H9 (cell line): ENCODE measurements around the gene KCNMB4. TPM values are rescaled to one million over a fixed set of nuclear protein-coding genes. Genes with fewer than 3 reads are reported as not detected.
A peak's percentile ranks its signal among the peaks of the same experiment; 100 is the strongest.

Experiments used
- DNase-seq: peaks from one replicate; pipeline ENCODE4 v3.0.0-alpha.2; 2017
- H2AFZ ChIP-seq: one replicate; pipeline ENCODE4 v1.6.1; 2013; ENCODE audit warnings: mild to moderate bottlenecking, low read length, control low read depth, moderate library complexity
- H2AK5ac ChIP-seq: 2 replicates; pipeline ENCODE4 v1.6.1; 2013; ENCODE audit warnings: low read length, control low read depth, mixed read lengths; ENCODE audit not compliant: insufficient read length
- H2BK120ac ChIP-seq: one replicate; pipeline ENCODE4 v1.6.1; 2013; ENCODE audit warnings: low read depth, mild to moderate bottlenecking, low read length, control low read depth, inconsistent platforms; ENCODE audit not compliant: poor library complexity, severe bottlenecking
- H2BK12ac ChIP-seq: 2 replicates; pipeline ENCODE4 v1.6.1; 2013; ENCODE audit warnings: low read length, control low read depth, mixed read lengths, low read depth; ENCODE audit not compliant: insufficient read length
- H2BK15ac ChIP-seq: 2 replicates; pipeline ENCODE4 v1.6.1; 2013; ENCODE audit warnings: low read depth, low read length, control low read depth
- H2BK20ac ChIP-seq: one replicate; pipeline ENCODE4 v1.6.1; 2013; ENCODE audit warnings: low read depth, mild to moderate bottlenecking, low read length, control low read depth, inconsistent platforms; ENCODE audit not compliant: poor library complexity, severe bottlenecking
- H2BK5ac ChIP-seq: 2 replicates; pipeline ENCODE4 v1.6.1; 2013; ENCODE audit warnings: low read length, control low read depth, mixed read lengths; ENCODE audit not compliant: insufficient read length
- H3K14ac ChIP-seq: 2 replicates; pipeline ENCODE4 v1.6.1; 2013; ENCODE audit warnings: low read length, control low read depth; ENCODE audit not compliant: insufficient read depth
- H3K18ac ChIP-seq: 2 replicates; pipeline ENCODE4 v1.6.1; 2013; ENCODE audit warnings: low read depth, mild to moderate bottlenecking, mixed read lengths, low read length, control low read depth; ENCODE audit not compliant: insufficient read length
- H3K23ac ChIP-seq: 2 replicates; pipeline ENCODE4 v1.6.1; 2013; ENCODE audit warnings: low read length, control low read depth, mixed read lengths, low read depth; ENCODE audit not compliant: insufficient read length
- H3K23me2 ChIP-seq: 2 replicates; pipeline ENCODE4 v1.6.1; 2013; ENCODE audit warnings: low read depth, mild to moderate bottlenecking, mixed read lengths, low read length, control low read depth; ENCODE audit not compliant: insufficient read length, poor library complexity, severe bottlenecking
- H3K27ac ChIP-seq: 2 replicates; pipeline ENCODE4 v1.5.1; 2013; ENCODE audit warnings: low read length, control low read depth, mixed read lengths, low read depth; ENCODE audit not compliant: insufficient read length
- H3K27me3 ChIP-seq: 2 replicates; pipeline ENCODE4 v1.6.1; 2013; ENCODE audit warnings: low read length, control low read depth, inconsistent platforms; ENCODE audit not compliant: insufficient read depth
- H3K4ac ChIP-seq: 2 replicates; pipeline ENCODE4 v1.6.1; 2013; ENCODE audit warnings: low read depth, mild to moderate bottlenecking, control low read depth, inconsistent platforms, low read length, moderate library complexity
- H3K4me1 ChIP-seq: 2 replicates; pipeline ENCODE4 v1.6.1; 2013; ENCODE audit warnings: low read length, control low read depth, inconsistent platforms; ENCODE audit not compliant: insufficient read depth
- H3K4me2 ChIP-seq: 2 replicates; pipeline ENCODE4 v1.6.1; 2013; ENCODE audit warnings: low read length, control low read depth, mixed read lengths; ENCODE audit not compliant: insufficient read length, insufficient read depth
- H3K56ac ChIP-seq: 2 replicates; pipeline ENCODE4 v1.6.1; 2013; ENCODE audit warnings: low read depth, mild to moderate bottlenecking, mixed read lengths, low read length, control low read depth; ENCODE audit not compliant: insufficient read length
- H3K79me1 ChIP-seq: 2 replicates; pipeline ENCODE4 v1.6.1; 2013; ENCODE audit warnings: low read depth, mild to moderate bottlenecking, moderate library complexity, low read length, control low read depth, inconsistent platforms; ENCODE audit not compliant: insufficient read depth, poor library complexity, severe bottlenecking
- H3K79me2 ChIP-seq: 2 replicates; pipeline ENCODE4 v1.6.1; 2013; ENCODE audit warnings: low read length, control low read depth, inconsistent platforms; ENCODE audit not compliant: insufficient read depth
- H3K9ac ChIP-seq: 2 replicates; pipeline ENCODE4 v1.6.1; 2013; ENCODE audit warnings: low read length, control low read depth, mixed read lengths; ENCODE audit not compliant: insufficient read length; ENCODE audit errors: extremely low read depth
- H3K9me3 ChIP-seq: one replicate; pipeline ENCODE4 v1.6.1; 2013; ENCODE audit warnings: low read depth, low read length, inconsistent platforms; ENCODE audit not compliant: control insufficient read depth
- H3T11ph ChIP-seq: one replicate; pipeline ENCODE4 v1.6.1; 2013; ENCODE audit warnings: mild to moderate bottlenecking, low read length, control low read depth, inconsistent platforms
- H4K20me1 ChIP-seq: one replicate; pipeline ENCODE4 v1.6.1; 2013; ENCODE audit not compliant: control insufficient read depth, insufficient read length, insufficient read depth
- H4K5ac ChIP-seq: 2 replicates; pipeline ENCODE4 v1.6.1; 2013; ENCODE audit warnings: low read depth, mild to moderate bottlenecking, mixed read lengths, low read length, control low read depth; ENCODE audit not compliant: insufficient read length
- H4K8ac ChIP-seq: replicated peaks from 2 replicates; pipeline ENCODE4 v1.6.1; 2013; ENCODE audit warnings: low read length, control low read depth, mixed read lengths, low read depth; ENCODE audit not compliant: insufficient read length
- H4K91ac ChIP-seq: 2 replicates; pipeline ENCODE4 v1.6.1; 2013; ENCODE audit warnings: low read depth, mild to moderate bottlenecking, moderate library complexity, mixed read lengths, low read length, control low read depth; ENCODE audit not compliant: insufficient read length
- H3K27ac Mint-ChIP-seq, 3 experiments: 2 replicates in 2 of 3; 3 replicates in 1 of 3; pipeline ENCODE4 v1.8.0; 2020 to 2021; ENCODE audit warnings: mixed read lengths in 3 of 3, mild to moderate bottlenecking in 1 of 3, moderate library complexity in 1 of 3
- H3K27me3 Mint-ChIP-seq: 2 replicates; pipeline ENCODE4 v1.8.0; 2021; ENCODE audit warnings: low read depth, mild to moderate bottlenecking, moderate library complexity, mixed read lengths
- H3K36me3 Mint-ChIP-seq, 3 experiments: 2 replicates in 2 of 3; 3 replicates in 1 of 3; pipeline ENCODE4 v1.8.0; 2020 to 2021; ENCODE audit warnings: low read depth in 3 of 3, mixed read lengths in 3 of 3; ENCODE audit not compliant: insufficient read depth in 1 of 3
- H3K4me1 Mint-ChIP-seq, 2 experiments: 2 replicates each; pipeline ENCODE4 v1.8.0; 2020; ENCODE audit warnings: mixed read lengths in 2 of 2
- H3K4me3 Mint-ChIP-seq, 2 experiments: 2 replicates in 1 of 2; 3 replicates in 1 of 2; pipeline ENCODE4 v1.8.0; 2020 to 2021; ENCODE audit warnings: mild to moderate bottlenecking in 2 of 2, mixed read lengths in 2 of 2, moderate library complexity in 1 of 2
- H3K9me3 Mint-ChIP-seq, 2 experiments: 2 replicates in 1 of 2; 3 replicates in 1 of 2; pipeline ENCODE4 v1.8.0; 2020; ENCODE audit warnings: mild to moderate bottlenecking in 2 of 2, mixed read lengths in 2 of 2, moderate library complexity in 1 of 2
- CTCF ChIP-seq: fragments of 200-600 bp; sonication (generic); conservative IDR thresholded peaks from 3 replicates; pipeline ENCODE4 v1.8.0; 2021; ENCODE audit warnings: antibody characterized with exemption, mild to moderate bottlenecking
- WGBS: extraction: QIAGEN DNeasy Blood & Tissue Kit; methylation state at CpG from one replicate; pipeline ENCODE4 v1.1.7; 2013; ENCODE audit warnings: missing lambda C conversion rate, low lambda C conversion rate, mixed read lengths; ENCODE audit not compliant: insufficient read length; ENCODE audit errors: extremely low coverage; 5-methylcytosine and 5-hydroxymethylcytosine counted together
- total RNA-seq: library from RNA; stranded (reverse); gene quantifications from 2 replicates; pipeline ENCODE4 v1.2.1, GENCODE V29; 2021

Gene KCNMB4
- total RNA-seq, 1 experiment from 2014 or later = 16.2 TPM

- H3K14ac ChIP-seq = no peak overlapping the region
- Mint-ChIP-seq H3K36me3 (peaks cover 4 to 10% (median 5%) of the 10 kb centered on the region in 3 experiments; a peak in 5 of 7 replicates), H3K4me1 (peaks cover 18 to 19% of the 10 kb centered on the region in 2 experiments), H3K27me3 (no peaks in the 10 kb centered on the region), H3K9me3 (no peaks in the 10 kb centered on the region), H3K4me3 (no peak overlapping the region), H3K27ac (peak overlapping the region in 1 of 3 experiments; percentile 27; a peak in 2 of 7 replicates)
- no peak overlapping the region for H3K18ac ChIP-seq
- no peak overlapping the region for H2BK15ac ChIP-seq
- H3K79me1 ChIP-seq = no peaks in the 10 kb centered on the region
- no peak overlapping the region for H3K9ac ChIP-seq
- no peaks in the 10 kb centered on the region for H3K9me3 ChIP-seq
- H3K4me1 ChIP-seq = no peaks in the 10 kb centered on the region; the same call in 1 of the 2 replicates
- no peak overlapping the region for H3K56ac ChIP-seq
- H3K27ac ChIP-seq = no peak overlapping the region
- H3K27me3 ChIP-seq = no peaks in the 10 kb centered on the region
- no peak overlapping the region for H4K5ac ChIP-seq
- no peak overlapping the region for H4K8ac ChIP-seq
- no peak overlapping the region for H3K4ac ChIP-seq
- no peaks in the 10 kb centered on the region for H3K79me2 ChIP-seq
- H4K91ac ChIP-seq = no peak overlapping the region
- H4K20me1 ChIP-seq = no peaks in the 10 kb centered on the region
- H2BK12ac ChIP-seq = no peak overlapping the region
- H3K4me2 ChIP-seq = no peak overlapping the region
- H3T11ph ChIP-seq = no peak overlapping the region
- no peak overlapping the region for H2BK5ac ChIP-seq
- no peak overlapping the region for H2BK120ac ChIP-seq
- no peak for TF ChIP-seq CTCF
- H3K23me2 ChIP-seq = no peaks in the 10 kb centered on the region
- WGBS = no CpG with 5 or more reads among the region's 2 CpGs
- H2AK5ac ChIP-seq = no peak overlapping the region
- H3K23ac ChIP-seq = no peak overlapping the region
- no peak overlapping the region for H2BK20ac ChIP-seq
- no peak overlapping the region for H2AFZ ChIP-seq
- no peak for DNase-seq
These were observed 38.5 kb upstream of the KCNMB4 start for GRCh38 chr12:70327541-70327940.
